T-cell (primary cell): ENCODE data around the gene AK8. TPM values are rescaled to one million over a fixed set of nuclear protein-coding genes. Genes with fewer than 3 reads are reported as not detected.

Experiments used
- ATAC-seq, 4 experiments: fragments of 200-7000 bp in 3 of 4; fragments of 150-1000 bp in 1 of 4; cut with Tn5 transposase; replicated peaks in 1 of 4; 1 replicate in 3 of 4; 2 replicates in 1 of 4; pipeline ENCODE4 v1.10.0; 2021; ENCODE audit warnings: moderate library complexity in 3 of 4, mild to moderate bottlenecking in 2 of 4, moderate number of reproducible peaks in 1 of 4
- CTCF ChIA-PET, 2 donors: fragments of 300-600 bp; sonication (Branson Sonifier 250); formaldehyde crosslinking; loops; one replicate each; lab custom pipeline; 2022; ENCODE audit warnings: antibody characterized with exemption in 2 of 2; lab: Charles Lee
- POLR2A ChIA-PET, 2 donors: fragments of 300-600 bp; sonication (Branson Sonifier 250); formaldehyde crosslinking; loops; one replicate each; lab custom pipeline; 2022; ENCODE audit warnings: antibody characterized with exemption in 2 of 2; lab: Charles Lee
- DNase-seq, 35 experiments: peaks; one replicate each; pipeline versions ENCODE4 v3.0.0 to v3.0.0-alpha.2; 2013 to 2023
- H3K27ac ChIP-seq: one replicate; pipeline ENCODE4 v1.5.1; 2013; ENCODE audit warnings: low read length
- H3K27me3 ChIP-seq, 2 experiments: replicated peaks in 1 of 2; 1 replicate in 1 of 2; 2 replicates in 1 of 2; pipeline versions ENCODE4 v1.6.1 to v1.7.0; 2013; ENCODE audit warnings: low read length in 1 of 2, mixed read lengths in 1 of 2; ENCODE audit not compliant: control insufficient read depth in 2 of 2, insufficient read depth in 2 of 2; ENCODE audit errors: extremely low read depth in 1 of 2
- H3K36me3 ChIP-seq, 2 donors: 1 replicate in 1 of 2; 2 replicates in 1 of 2; pipeline versions ENCODE4 v1.6.1 to v1.7.0; 2013; ENCODE audit warnings: low read length in 1 of 2; ENCODE audit not compliant: control insufficient read depth in 2 of 2, insufficient read depth in 1 of 2; ENCODE audit errors: extremely low read depth in 1 of 2
- H3K4me1 ChIP-seq, 2 experiments: 1 replicate in 1 of 2; 2 replicates in 1 of 2; pipeline versions ENCODE4 v1.6.1 to v1.7.0; 2013; ENCODE audit warnings: low read length in 2 of 2, mixed read lengths in 1 of 2; ENCODE audit not compliant: insufficient read depth in 2 of 2, control insufficient read depth in 1 of 2; ENCODE audit errors: extremely low read depth in 1 of 2
- H3K4me3 ChIP-seq, 2 donors: 1 replicate in 1 of 2; 2 replicates in 1 of 2; pipeline versions ENCODE4 v1.5.1 to v1.7.0; 2013; ENCODE audit warnings: mild to moderate bottlenecking in 2 of 2, low read length in 1 of 2, moderate library complexity in 1 of 2; ENCODE audit not compliant: control insufficient read depth in 1 of 2; ENCODE audit errors: extremely low read depth in 1 of 2
- H3K9me3 ChIP-seq: 2 replicates; pipeline ENCODE4 v1.7.0; 2013
- H3K27ac Mint-ChIP-seq, 2 donors: one replicate each; pipeline ENCODE4 v1.8.0; 2020 to 2021; ENCODE audit warnings: mild to moderate bottlenecking in 2 of 2, mixed read lengths in 2 of 2
- H3K27me3 Mint-ChIP-seq, 2 donors: one replicate each; pipeline ENCODE4 v1.8.0; 2021 to 2022; ENCODE audit warnings: mixed read lengths in 2 of 2
- H3K36me3 Mint-ChIP-seq: one replicate; pipeline ENCODE4 v1.8.0; 2021; ENCODE audit warnings: mixed read lengths
- H3K4me1 Mint-ChIP-seq, 3 donors: one replicate each; pipeline ENCODE4 v1.8.0; 2020 to 2022; ENCODE audit warnings: mixed read lengths in 3 of 3, mild to moderate bottlenecking in 1 of 3
- H3K4me3 Mint-ChIP-seq, 3 donors: one replicate each; pipeline ENCODE4 v1.8.0; 2020 to 2022; ENCODE audit warnings: mild to moderate bottlenecking in 3 of 3, mixed read lengths in 3 of 3, moderate library complexity in 3 of 3
- H3K9me3 Mint-ChIP-seq, 3 donors: one replicate each; pipeline ENCODE4 v1.8.0; 2020 to 2022; ENCODE audit warnings: mixed read lengths in 3 of 3
- WGBS: methylation state at CpG from one replicate; pipeline ENCODE4 v1.1.5; 2013; ENCODE audit warnings: missing lambda C conversion rate; ENCODE audit not compliant: insufficient coverage; 5-methylcytosine and 5-hydroxymethylcytosine counted together
- total RNA-seq, 35 experiments: library from RNA in 6 of 35; stranded (reverse) in 6 of 35; fragments of 120-200 nt in 1 of 35; gene quantifications; one replicate each; pipeline versions ENCODE4 v1.2.1 to v1.2.4 and lab custom pipeline; 2013 to 2026

The AK8 gene
- total RNA-seq, 5 donors from 2014 or later (not counting 1 experiment from before 2014, with no cell fraction given) = not detected

DNA sequence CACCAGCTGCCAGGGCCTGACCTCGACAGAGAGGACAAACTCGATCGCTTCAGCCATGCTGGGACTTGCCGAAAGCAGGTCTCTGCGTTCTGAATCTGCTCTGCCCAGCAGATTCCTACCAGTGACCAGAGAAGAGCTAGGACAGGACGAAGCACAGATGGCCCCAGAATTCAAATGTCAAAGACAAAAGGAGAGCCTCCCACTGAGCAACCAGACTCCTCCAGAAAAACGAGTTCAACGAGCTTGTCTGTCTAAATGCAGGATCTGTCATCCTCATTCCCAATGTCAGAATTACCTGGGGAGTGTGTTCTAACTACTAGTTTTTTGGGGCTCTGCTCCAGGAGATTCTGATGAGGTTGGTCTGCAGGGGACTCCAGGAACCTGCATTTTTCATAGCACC is 13.4 kb downstream of the AK8 start:
- 82% methylated on average over 6 of the region's 8 CpGs for WGBS
- no peaks in the 10 kb centered on the region for H3K4me1 Mint-ChIP-seq
- no peak overlapping the region for H3K4me3 Mint-ChIP-seq
- H3K4me1 ChIP-seq = no peaks in the 10 kb centered on the region
- no peaks in the 10 kb centered on the region for H3K9me3 ChIP-seq
- peaks cover 0 to 8% of the 10 kb centered on the region in 2 donors for H3K27me3 Mint-ChIP-seq
- H3K9me3 Mint-ChIP-seq = no peaks in the 10 kb centered on the region
- POLR2A ChIA-PET = no interaction called here
- no peak for ATAC-seq
- H3K27me3 ChIP-seq = peaks cover 0 to 24% of the 10 kb centered on the region in 2 experiments
- no peaks in the 10 kb centered on the region for H3K36me3 Mint-ChIP-seq
- no peak for DNase-seq
- no peak overlapping the region for H3K27ac Mint-ChIP-seq
- CTCF ChIA-PET = no interaction called here
- no peak overlapping the region for H3K4me3 ChIP-seq
- no peaks in the 10 kb centered on the region for H3K36me3 ChIP-seq
- no peak overlapping the region for H3K27ac ChIP-seq

DNA sequence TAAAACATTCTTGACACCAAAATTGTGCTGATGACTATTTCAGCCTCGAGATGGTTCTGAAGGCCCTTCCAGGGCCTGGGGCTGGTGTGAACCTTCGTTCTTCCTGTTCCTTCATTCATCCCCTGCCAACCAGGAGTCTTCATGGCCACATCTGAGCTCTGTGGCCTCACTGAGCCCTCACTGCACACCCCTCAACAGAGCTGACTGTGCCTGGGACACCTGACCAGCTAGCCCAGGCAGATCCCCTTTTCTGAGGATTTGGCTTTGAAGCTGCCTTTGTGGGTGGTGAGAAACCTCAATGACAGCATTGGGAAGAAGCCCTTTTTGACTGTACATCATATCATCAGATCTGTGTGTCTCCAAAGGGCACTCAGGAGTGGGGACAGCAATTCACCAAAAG is 13.8 kb downstream of the AK8 start:
- no peaks in the 10 kb centered on the region for H3K36me3 Mint-ChIP-seq
- Histone ChIP-seq H3K4me3 (no peak overlapping the region), H3K4me1 (no peaks in the 10 kb centered on the region), H3K27me3 (peaks cover 0 to 20% of the 10 kb centered on the region in 2 experiments), H3K36me3 (no peaks in the 10 kb centered on the region), H3K9me3 (no peaks in the 10 kb centered on the region), H3K27ac (no peak overlapping the region)
- no peaks in the 10 kb centered on the region for H3K4me1 Mint-ChIP-seq
- POLR2A ChIA-PET = no interaction called here
- peaks cover 0 to 8% of the 10 kb centered on the region in 2 donors for H3K27me3 Mint-ChIP-seq
- no peak overlapping the region for H3K27ac Mint-ChIP-seq
- ATAC-seq (no peak), DNase-seq (no peak)
- CTCF ChIA-PET = no interaction called here
- WGBS = 43% methylated on average over 1 of the region's 2 CpGs
- H3K9me3 Mint-ChIP-seq = no peaks in the 10 kb centered on the region
- no peak overlapping the region for H3K4me3 Mint-ChIP-seq

DNA sequence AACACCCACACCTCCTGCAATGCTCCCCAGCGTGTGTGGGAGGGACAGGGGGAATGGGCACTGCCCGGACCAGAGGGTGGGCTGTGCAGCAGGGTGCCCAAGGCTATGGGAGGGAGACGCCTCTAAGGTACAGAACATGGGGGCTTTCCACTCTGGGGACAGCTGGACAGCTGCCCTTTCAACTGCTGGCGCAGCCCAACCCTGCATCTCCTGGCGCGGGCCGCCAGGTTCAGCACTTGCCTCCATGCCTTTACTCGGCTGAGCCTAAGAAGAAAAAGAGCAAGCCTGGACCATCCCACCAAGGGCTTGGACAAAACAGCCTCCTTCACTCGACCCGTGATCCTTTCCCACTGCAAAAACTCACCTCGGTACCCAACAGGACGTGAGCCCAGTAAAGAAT is 15.0 kb downstream of the AK8 start:
- DNase-seq (no peak), ATAC-seq (no peak)
- Histone ChIP-seq H3K4me3 (no peak overlapping the region), H3K9me3 (no peaks in the 10 kb centered on the region), H3K27me3 (peaks cover 0 to 20% of the 10 kb centered on the region in 2 experiments), H3K36me3 (no peaks in the 10 kb centered on the region), H3K27ac (no peak overlapping the region), H3K4me1 (no peaks in the 10 kb centered on the region)
- H3K9me3 Mint-ChIP-seq = no peaks in the 10 kb centered on the region
- ChIA-PET CTCF (interaction anchor here in 1 of 2 donors (0.6 kb wide), 1 partner anchor 588 kb away, joined by 5 read pairs; no protein-coding TSS in a partner anchor), POLR2A (no interaction called here)
- H3K27me3 Mint-ChIP-seq = peaks cover 0 to 14% of the 10 kb centered on the region in 2 donors
- no peak overlapping the region for H3K27ac Mint-ChIP-seq
- H3K4me1 Mint-ChIP-seq = no peaks in the 10 kb centered on the region
- H3K36me3 Mint-ChIP-seq = no peaks in the 10 kb centered on the region
- no peak overlapping the region for H3K4me3 Mint-ChIP-seq
- WGBS = 100% methylated on average over 5 of the region's 12 CpGs

DNA sequence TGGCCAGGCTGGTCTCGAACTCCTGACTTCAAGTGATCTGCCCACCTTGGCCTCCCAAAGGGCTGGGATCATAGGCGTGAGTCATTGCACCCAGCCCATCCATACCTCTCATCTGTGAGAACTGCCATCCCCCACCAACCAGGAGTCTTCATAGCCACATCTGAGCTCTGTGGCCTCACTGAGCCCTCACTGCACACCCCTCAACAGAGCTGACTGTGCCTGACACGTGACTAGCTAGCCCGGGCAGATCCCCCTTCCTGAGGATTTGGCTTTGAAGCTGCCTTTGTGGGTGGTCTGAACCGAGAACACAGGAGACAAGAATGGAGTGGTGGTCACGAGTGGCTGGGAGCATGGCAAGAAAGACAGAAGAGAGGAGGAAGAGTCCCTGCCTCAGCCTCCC is 15.6 kb downstream of the AK8 start:
- H3K27me3 ChIP-seq = peaks cover 0 to 26% of the 10 kb centered on the region in 2 experiments
- H3K4me1 ChIP-seq = no peaks in the 10 kb centered on the region
- 40% methylated on average over 3 of the region's 6 CpGs for WGBS
- no peak for DNase-seq
- Mint-ChIP-seq H3K27me3 (peaks cover 0 to 15% of the 10 kb centered on the region in 2 donors), H3K36me3 (no peaks in the 10 kb centered on the region), H3K4me1 (no peaks in the 10 kb centered on the region), H3K27ac (no peak overlapping the region), H3K9me3 (no peaks in the 10 kb centered on the region), H3K4me3 (no peak overlapping the region)
- POLR2A ChIA-PET = no interaction called here
- ATAC-seq = no peak
- no peak overlapping the region for H3K4me3 ChIP-seq
- no peak overlapping the region for H3K27ac ChIP-seq
- CTCF ChIA-PET = interaction anchor here in 1 of 2 donors (0.6 kb wide), 1 partner anchor 588 kb away, joined by 5 read pairs; no protein-coding TSS in a partner anchor
- no peaks in the 10 kb centered on the region for H3K36me3 ChIP-seq
- H3K9me3 ChIP-seq = no peaks in the 10 kb centered on the region

DNA sequence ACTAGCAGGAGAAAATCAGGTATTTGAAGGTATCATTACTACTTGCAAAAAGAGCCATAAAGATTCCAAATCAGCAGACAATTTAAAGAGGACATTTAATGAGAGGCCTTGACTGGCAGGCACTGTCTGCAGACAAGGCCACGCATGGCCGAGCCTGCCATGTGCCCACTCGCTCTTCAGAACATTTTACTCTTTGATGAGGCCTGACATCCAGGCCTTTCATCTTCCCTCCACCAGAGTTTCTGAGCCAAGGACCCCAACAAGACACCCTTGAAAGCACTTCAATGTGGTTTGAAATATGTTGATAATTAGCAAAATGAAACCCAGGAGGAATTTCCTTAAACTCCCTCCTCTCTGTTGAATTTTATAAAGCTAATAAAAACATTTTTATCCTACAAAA is 16.4 kb downstream of the AK8 start:
- Histone ChIP-seq H3K4me1 (no peaks in the 10 kb centered on the region), H3K36me3 (no peaks in the 10 kb centered on the region), H3K9me3 (no peaks in the 10 kb centered on the region), H3K4me3 (no peak overlapping the region), H3K27ac (no peak overlapping the region), H3K27me3 (peaks cover 0 to 32% of the 10 kb centered on the region in 2 experiments)
- Mint-ChIP-seq H3K4me3 (no peak overlapping the region), H3K4me1 (no peaks in the 10 kb centered on the region), H3K36me3 (no peaks in the 10 kb centered on the region), H3K9me3 (no peaks in the 10 kb centered on the region), H3K27ac (no peak overlapping the region), H3K27me3 (peaks cover 0 to 16% of the 10 kb centered on the region in 2 donors)
- POLR2A ChIA-PET = no interaction called here
- no CpG with 5 or more reads among the region's 3 CpGs for WGBS
- DNase-seq (no peak), ATAC-seq (no peak)
- CTCF ChIA-PET = no interaction called here

DNA sequence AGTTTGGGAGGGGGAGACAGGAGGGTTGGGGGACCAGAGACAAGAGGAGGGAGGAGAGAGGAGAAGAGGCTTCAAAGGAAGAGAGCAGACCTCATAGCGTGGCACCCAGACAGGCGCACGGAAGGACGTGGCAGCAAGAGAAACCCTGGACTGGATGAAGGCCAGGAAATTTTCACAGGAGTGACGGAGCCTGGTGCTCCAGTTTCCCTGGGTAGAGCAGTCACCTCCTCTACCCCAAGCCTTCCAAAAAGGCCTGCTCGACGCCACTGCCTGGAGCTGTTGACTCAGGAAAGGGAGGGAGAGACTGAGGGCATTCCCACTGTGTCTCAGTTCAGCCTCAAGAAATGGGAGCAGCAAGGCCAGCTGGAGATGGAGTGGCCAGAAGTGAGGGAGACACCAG is 19.3 kb downstream of the AK8 start:
- Mint-ChIP-seq H3K9me3 (no peaks in the 10 kb centered on the region), H3K27me3 (peaks cover 0 to 26% of the 10 kb centered on the region in 2 donors), H3K4me3 (no peak overlapping the region), H3K36me3 (no peaks in the 10 kb centered on the region), H3K4me1 (peaks cover 2 to 10% (median 6%) of the 10 kb centered on the region in 3 donors), H3K27ac (no peak overlapping the region)
- ChIA-PET POLR2A (no interaction called here), CTCF (no interaction called here)
- H3K4me1 ChIP-seq = no peaks in the 10 kb centered on the region
- DNase-seq = no peak
- H3K9me3 ChIP-seq = no peaks in the 10 kb centered on the region
- no peak overlapping the region for H3K4me3 ChIP-seq
- ATAC-seq = no peak
- WGBS = 60% methylated on average over 1 of the region's 7 CpGs
- H3K27ac ChIP-seq = no peak overlapping the region
- H3K36me3 ChIP-seq = no peaks in the 10 kb centered on the region
- H3K27me3 ChIP-seq = peaks cover 0 to 44% of the 10 kb centered on the region in 2 experiments
